ENCODE measurements around the gene LTN1. TPM values are rescaled to one million over a fixed set of nuclear protein-coding genes. Genes with fewer than 3 reads are reported as not detected.

The LTN1 gene
- total RNA-seq, 1 experiment from 2014 or later, result 23.9 TPM

GRCh38 chr21:28979092-28979491 lies 13.6 kb downstream of the LTN1 start:
- Histone ChIP-seq H2BK5ac (ENCODE audit: insufficient read length, low read length) (no peak overlapping the region), H3K9me3 (ENCODE audit: control insufficient read depth, low read depth, low read length) (no peaks in the 10 kb centered on the region)
- no peaks in the 10 kb centered on the region for H3K4me1 Mint-ChIP-seq

More at GRCh38 chr21:28979092-28979491, 13.6 kb downstream of the LTN1 start:
- Histone ChIP-seq H3K27ac (ENCODE audit: insufficient read length, low read depth, low read length) (no peak overlapping the region), H4K8ac (replicated peaks; ENCODE audit: insufficient read length, low read depth, low read length) (no peak overlapping the region), H3K27me3 (ENCODE audit: insufficient read depth, low read length) (no peaks in the 10 kb centered on the region), H3K23ac (ENCODE audit: insufficient read length, low read depth, low read length) (no peak overlapping the region), H3T11ph (ENCODE audit: low read length) (no peak overlapping the region), H2BK120ac (ENCODE audit: low read depth, low read length, poor library complexity, severe bottlenecking) (no peak overlapping the region), H3K9ac (ENCODE audit: extremely low read depth, insufficient read length, low read length) (no peak overlapping the region), H3K23me2 (ENCODE audit: insufficient read length, low read depth, low read length, poor library complexity, severe bottlenecking) (no peaks in the 10 kb centered on the region), H2BK20ac (ENCODE audit: low read depth, low read length, poor library complexity, severe bottlenecking) (no peak overlapping the region), H4K20me1 (ENCODE audit: control insufficient read depth, insufficient read depth, insufficient read length) (no peaks in the 10 kb centered on the region), H4K5ac (ENCODE audit: insufficient read length, low read depth, low read length) (no peak overlapping the region), H2BK12ac (ENCODE audit: insufficient read length, low read depth, low read length) (no peak overlapping the region), H2AK5ac (ENCODE audit: insufficient read length, low read length) (no peak overlapping the region), H3K4ac (ENCODE audit: low read depth, low read length) (no peak overlapping the region), H3K56ac (ENCODE audit: insufficient read length, low read depth, low read length) (no peak overlapping the region), H3K4me2 (ENCODE audit: insufficient read depth, insufficient read length, low read length) (no peak overlapping the region), H3K18ac (ENCODE audit: insufficient read length, low read depth, low read length) (no peak overlapping the region), H2AFZ (ENCODE audit: low read length) (no peak overlapping the region), H3K79me2 (ENCODE audit: insufficient read depth, low read length) (no peaks in the 10 kb centered on the region), H3K79me1 (ENCODE audit: insufficient read depth, low read depth, low read length, poor library complexity, severe bottlenecking) (no peaks in the 10 kb centered on the region), H3K4me1 (ENCODE audit: insufficient read depth, low read length) (no peaks in the 10 kb centered on the region), H3K14ac (ENCODE audit: insufficient read depth, low read length) (no peak overlapping the region), H4K91ac (ENCODE audit: insufficient read length, low read depth, low read length) (no peak overlapping the region), H2BK15ac (ENCODE audit: low read depth, low read length) (no peak overlapping the region)
- Mint-ChIP-seq H3K4me3 (no peak overlapping the region), H3K36me3 (ENCODE audit: insufficient read depth in 1 of 3, low read depth in 3 of 3) (peaks cover 3 to 56% (median 36%) of the 10 kb centered on the region in 3 experiments; a peak in 6 of 7 replicates), H3K9me3 (no peaks in the 10 kb centered on the region), H3K27me3 (ENCODE audit: low read depth) (no peaks in the 10 kb centered on the region), H3K27ac (peak overlapping the region in 1 of 3 experiments; percentile 27; a peak in 1 of 7 replicates)
- TF ChIP-seq CTCF (conservative IDR thresholded peaks at IDR 0.05), result no peak
- DNase-seq, result no peak
- no CpG with 5 or more reads among the region's 1 CpG for WGBS (ENCODE audit: extremely low coverage, insufficient read length, low lambda C conversion rate)

All from H9 (cell line).